ENCODE results near the gene ST6GAL1.
"Not testable (repeated sequence)": the region's sequence is repeated elsewhere in the genome, so short reads cannot be mapped to it uniquely, and the experiment has no call there.

- not testable (repeated sequence) for TF ChIP-seq GABPA (IDR thresholded peaks at IDR 0.05; ENCODE audit: borderline replicate concordance, insufficient read depth, low read length); EZH2 (IDR thresholded peaks at IDR 0.05; ENCODE audit: low read depth, low read length, severe bottlenecking); CTCF (IDR thresholded peaks at IDR 0.05; ENCODE audit: control extremely low read depth in 1 of 3, insufficient read depth in 1 of 3, low read depth in 1 of 3, low read length in 3 of 3); JUND (IDR thresholded peaks at IDR 0.05; ENCODE audit: low read length); TBP (IDR thresholded peaks at IDR 0.05; ENCODE audit: low read depth, low read length); RAD21 (IDR thresholded peaks at IDR 0.05 in 1 of 2, conservative IDR thresholded peaks at IDR 0.05 in 1 of 2; ENCODE audit: low read depth in 2 of 2, low read length in 2 of 2); POLR2A (IDR thresholded peaks at IDR 0.05; ENCODE audit: control extremely low read depth in 1 of 2, low read depth in 2 of 2, low read length in 2 of 2)
These were observed 122.1 kb downstream of the ST6GAL1 start for GRCh38 chr3:187052427-187052826.

Measured in H1 (cell line).